ENCODE measurements around the gene MRPS14.

DNA sequence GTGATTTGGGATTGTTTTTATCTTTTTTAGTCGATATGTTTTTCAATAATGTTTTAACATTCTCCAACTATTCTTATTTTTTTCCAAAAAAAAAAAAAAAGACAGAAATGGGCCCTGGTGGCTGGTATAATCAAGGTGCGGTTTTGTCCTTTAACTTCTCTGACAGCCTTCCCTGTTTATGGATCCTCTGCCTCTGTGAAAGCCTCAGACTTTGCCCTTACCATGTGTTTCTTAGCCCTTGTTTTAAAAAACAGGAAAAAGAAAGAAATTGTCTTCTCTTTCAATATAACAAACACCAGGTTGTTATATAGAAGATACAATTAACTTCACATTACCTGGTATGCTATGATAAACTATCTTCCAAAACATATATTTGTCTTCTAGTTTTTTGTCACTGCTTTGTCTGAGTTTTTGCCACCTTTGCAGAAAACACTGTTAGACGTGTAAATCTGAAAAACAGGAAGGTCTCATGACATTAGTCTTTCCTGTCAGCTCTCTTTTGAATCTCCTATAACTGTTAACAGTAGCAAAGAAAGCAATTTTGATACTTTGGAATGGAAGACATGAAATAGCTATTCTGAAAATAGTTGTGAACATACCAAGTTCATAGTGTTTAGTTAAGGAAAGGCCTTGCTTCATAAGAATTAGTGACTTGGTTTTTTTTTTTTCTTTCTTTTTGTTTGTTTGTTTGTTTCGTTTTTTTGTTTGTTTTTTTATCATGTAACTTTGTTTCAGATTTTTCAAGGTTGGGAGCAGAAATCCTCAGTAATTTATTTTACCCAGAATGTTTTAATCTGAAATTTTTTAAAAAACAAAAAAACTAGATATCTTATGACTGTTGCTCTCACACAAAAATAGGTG is 55.1 kb downstream of the MRPS14 start:
- TF ChIP-seq, protein P1, sequence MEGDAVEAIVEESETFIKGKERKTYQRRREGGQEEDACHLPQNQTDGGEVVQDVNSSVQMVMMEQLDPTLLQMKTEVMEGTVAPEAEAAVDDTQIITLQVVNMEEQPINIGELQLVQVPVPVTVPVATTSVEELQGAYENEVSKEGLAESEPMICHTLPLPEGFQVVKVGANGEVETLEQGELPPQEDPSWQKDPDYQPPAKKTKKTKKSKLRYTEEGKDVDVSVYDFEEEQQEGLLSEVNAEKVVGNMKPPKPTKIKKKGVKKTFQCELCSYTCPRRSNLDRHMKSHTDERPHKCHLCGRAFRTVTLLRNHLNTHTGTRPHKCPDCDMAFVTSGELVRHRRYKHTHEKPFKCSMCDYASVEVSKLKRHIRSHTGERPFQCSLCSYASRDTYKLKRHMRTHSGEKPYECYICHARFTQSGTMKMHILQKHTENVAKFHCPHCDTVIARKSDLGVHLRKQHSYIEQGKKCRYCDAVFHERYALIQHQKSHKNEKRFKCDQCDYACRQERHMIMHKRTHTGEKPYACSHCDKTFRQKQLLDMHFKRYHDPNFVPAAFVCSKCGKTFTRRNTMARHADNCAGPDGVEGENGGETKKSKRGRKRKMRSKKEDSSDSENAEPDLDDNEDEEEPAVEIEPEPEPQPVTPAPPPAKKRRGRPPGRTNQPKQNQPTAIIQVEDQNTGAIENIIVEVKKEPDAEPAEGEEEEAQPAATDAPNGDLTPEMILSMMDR (IDR thresholded peaks at IDR 0.05): no peak
- TF ChIP-seq POLR2A (IDR thresholded peaks at IDR 0.05): no peak
